Measurements from ENCODE around the gene CD99L2.

Gene CD99L2, protein sequence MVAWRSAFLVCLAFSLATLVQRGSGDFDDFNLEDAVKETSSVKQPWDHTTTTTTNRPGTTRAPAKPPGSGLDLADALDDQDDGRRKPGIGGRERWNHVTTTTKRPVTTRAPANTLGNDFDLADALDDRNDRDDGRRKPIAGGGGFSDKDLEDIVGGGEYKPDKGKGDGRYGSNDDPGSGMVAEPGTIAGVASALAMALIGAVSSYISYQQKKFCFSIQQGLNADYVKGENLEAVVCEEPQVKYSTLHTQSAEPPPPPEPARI

DNA sequence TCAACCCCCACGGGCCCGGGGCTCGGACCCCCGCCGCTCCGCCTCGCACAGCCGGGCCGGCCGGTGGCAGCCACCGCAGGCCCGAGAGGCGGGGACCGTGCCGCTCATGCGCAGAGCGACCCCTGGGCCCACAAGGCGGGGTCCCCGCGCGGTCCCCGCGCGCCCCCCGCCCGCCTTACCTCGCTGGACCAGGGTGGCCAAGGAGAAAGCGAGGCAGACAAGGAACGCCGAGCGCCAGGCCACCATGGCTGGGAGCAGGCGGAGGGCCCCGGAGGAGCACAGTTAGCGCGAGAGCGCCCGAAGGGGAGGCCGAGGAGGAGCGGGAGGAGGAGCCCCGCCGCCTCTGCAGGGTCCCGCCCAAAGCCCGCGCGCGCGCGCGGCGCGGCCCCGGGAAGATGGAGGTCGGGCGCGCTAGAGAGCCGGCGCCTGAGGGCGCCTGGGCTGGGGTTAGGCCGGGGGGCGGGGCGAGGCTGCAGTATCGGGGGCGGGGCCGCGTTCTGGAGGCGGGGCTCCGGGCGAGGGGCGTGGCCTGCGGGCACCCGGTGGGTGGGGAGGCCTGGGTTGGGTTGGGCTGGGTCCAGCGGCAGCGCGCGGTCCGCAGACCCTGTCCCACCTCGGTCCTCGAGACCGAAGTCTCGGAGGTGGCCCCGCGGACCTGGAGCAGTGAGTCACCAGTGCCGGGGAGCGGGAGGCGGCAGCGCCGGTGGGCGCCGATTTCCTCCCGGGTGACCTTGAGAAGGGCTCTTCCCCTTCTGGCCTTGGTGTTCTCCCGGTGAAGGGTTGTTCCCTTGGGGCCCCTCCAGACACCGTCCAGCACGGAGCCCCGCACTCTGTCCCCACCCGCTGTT is at the start of gene CD99L2:
CD99L2 (minus strand) TSS at position 326 of the 848 bp plus-strand sequence; CDS start at position 246, 80 bp downstream.
- peak within 1 kb of the TSS; percentile 65 for H3K4me3 ChIP-seq (replicated peaks; ENCODE audit: low read depth, low read length)
- DNase-seq (ENCODE audit: low read depth) = peak; percentile 82
- TF ChIP-seq, protein P1, sequence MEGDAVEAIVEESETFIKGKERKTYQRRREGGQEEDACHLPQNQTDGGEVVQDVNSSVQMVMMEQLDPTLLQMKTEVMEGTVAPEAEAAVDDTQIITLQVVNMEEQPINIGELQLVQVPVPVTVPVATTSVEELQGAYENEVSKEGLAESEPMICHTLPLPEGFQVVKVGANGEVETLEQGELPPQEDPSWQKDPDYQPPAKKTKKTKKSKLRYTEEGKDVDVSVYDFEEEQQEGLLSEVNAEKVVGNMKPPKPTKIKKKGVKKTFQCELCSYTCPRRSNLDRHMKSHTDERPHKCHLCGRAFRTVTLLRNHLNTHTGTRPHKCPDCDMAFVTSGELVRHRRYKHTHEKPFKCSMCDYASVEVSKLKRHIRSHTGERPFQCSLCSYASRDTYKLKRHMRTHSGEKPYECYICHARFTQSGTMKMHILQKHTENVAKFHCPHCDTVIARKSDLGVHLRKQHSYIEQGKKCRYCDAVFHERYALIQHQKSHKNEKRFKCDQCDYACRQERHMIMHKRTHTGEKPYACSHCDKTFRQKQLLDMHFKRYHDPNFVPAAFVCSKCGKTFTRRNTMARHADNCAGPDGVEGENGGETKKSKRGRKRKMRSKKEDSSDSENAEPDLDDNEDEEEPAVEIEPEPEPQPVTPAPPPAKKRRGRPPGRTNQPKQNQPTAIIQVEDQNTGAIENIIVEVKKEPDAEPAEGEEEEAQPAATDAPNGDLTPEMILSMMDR (IDR thresholded peaks at IDR 0.05; ENCODE audit: low read length, missing control alignments) = no peak

DNA sequence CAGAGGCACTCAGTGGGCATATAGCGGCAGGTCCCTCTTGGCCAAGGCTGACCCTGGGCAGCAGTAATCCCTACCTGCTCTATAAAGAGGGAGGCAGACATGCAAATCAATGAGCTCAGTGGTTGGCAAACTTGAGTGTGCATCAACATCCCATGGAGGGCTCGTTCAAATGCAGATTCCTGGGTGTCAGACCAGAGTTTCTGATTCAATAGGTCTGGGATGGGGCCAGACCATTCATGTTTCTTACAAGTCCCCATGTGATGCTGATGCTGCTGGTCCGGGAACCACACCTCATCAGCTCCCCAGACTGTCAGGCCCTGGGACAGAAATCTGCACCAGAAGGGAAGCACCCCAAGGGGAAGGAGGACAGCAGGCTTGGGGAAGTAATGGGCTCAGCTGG is 45.8 kb upstream of the CD99L2 start:
- H3K4me3 ChIP-seq (replicated peaks; ENCODE audit: low read depth, low read length) = no peak overlapping the region
- no peak for DNase-seq (ENCODE audit: low read depth)
- TF ChIP-seq, protein P1 (IDR thresholded peaks at IDR 0.05; ENCODE audit: low read length, missing control alignments) = no peak

DNA sequence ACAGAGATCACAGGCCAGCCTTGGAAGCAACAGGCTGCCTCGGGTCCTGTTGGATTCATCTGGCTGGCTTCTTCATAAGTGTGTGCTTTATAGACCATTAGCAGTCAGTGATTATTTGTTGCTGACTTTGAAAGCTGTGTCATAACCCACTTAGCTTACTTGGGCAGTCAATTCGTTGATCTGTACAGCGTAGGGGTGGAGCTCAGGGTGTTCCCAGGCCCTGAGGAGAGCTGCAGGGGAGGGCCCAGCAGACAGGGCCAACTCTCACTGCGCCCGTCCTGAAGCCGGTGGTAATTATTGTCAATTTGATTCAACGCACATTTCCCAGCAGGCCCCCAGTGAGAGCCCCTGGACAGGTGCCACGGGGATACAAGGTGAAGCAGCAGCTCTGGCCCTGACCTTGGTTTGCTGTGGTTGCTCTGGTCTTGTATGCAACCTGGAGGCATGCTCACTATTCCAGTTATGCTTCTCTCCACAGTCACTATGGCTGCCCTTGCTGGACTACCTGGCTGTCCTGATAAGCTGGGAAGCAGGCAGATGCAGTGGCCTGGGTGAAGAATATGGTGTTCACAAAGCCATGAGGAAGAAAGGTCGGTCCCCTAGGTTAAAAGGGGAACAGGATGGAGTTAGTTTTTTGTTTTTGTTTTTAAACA is 44.6 kb upstream of the CD99L2 start:
- no peak for DNase-seq (ENCODE audit: low read depth)
- TF ChIP-seq, protein P1 (IDR thresholded peaks at IDR 0.05; ENCODE audit: low read length, missing control alignments) = no peak
- no peak overlapping the region for H3K4me3 ChIP-seq (replicated peaks; ENCODE audit: low read depth, low read length)

DNA sequence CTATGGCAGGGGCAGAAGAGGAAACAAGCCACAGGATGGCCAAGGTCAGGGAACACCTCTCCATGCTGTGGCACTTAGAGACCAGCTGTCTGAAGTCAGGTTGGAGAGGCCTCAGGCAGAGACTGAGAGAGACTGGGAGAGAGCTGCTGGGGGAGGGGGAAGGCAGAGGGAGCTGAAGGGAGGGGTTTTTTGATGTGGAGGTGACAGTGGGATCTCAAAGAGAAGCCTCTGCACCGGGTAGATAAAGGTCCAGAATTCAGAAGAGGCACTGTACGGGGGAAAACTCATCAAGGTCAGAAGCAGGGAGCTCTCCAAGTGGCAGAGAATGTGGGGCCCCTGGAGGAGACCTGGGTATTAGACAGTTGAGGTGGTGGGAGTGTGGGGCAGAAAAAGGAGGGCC is 43.1 kb upstream of the CD99L2 start:
- TF ChIP-seq, protein P1 (IDR thresholded peaks at IDR 0.05; ENCODE audit: low read length, missing control alignments) = no peak
- DNase-seq (ENCODE audit: low read depth) = no peak
- H3K4me3 ChIP-seq (replicated peaks; ENCODE audit: low read depth, low read length) = no peak overlapping the region

DNA sequence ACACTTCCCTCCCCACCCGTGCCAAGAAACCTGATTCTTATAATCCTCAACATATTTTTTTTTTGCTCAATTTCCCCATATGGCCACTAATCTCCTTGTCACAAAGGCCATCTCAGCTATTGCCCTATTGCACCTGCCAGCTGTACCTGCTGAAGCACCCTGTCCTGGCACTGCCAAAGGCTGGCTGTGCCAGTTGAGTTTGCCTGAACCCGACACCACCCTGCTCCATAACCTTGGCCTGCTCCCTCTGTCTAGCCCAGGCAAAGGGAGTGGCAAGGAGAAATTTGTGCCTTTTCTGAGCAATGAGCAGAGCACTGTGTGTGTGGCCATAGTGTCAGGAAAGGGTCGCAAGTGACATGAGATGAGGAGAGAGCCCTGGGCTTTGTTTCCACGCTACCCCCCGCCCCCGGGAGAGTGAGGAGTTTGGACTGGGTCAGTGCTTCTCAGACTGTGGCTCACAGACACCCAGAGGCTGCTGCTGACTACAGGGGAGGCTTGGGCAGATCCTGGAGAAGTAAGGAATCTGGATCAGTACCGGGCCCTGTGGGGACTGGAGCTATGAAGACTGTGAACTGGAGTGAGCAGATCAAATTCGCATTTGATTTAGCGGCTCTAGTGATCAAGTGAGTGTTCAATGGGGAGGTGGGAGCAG is 42.5 kb upstream of the CD99L2 start:
- TF ChIP-seq, protein P1 (IDR thresholded peaks at IDR 0.05; ENCODE audit: low read length, missing control alignments) = no peak
- H3K4me3 ChIP-seq (replicated peaks; ENCODE audit: low read depth, low read length) = no peak overlapping the region
- no peak for DNase-seq (ENCODE audit: low read depth)

DNA sequence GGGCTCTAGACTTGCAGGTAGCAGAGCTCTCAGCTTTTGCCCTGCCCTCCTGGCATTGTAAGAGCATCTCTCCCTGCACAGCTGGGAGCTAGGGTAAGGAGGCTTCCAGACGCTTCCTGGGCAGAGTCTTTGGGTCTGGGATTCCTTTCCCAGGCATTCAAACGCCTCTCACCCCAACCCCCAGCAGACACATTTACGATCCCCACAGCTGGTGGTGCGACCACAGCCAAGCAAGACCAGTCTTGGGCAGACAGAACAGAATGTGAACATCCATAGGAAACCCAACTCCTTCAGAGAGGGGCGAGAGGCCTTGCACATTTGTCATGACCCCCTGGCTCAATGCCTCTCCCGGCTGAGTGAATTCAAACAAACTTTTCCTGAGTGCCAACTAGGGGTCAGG is 38.1 kb upstream of the CD99L2 start:
- TF ChIP-seq, protein P1 (IDR thresholded peaks at IDR 0.05; ENCODE audit: low read length, missing control alignments) = no peak
- no peak for DNase-seq (ENCODE audit: low read depth)
- H3K4me3 ChIP-seq (replicated peaks; ENCODE audit: low read depth, low read length) = no peak overlapping the region
